Body of pancreas (tissue), 4 donors: ENCODE results near the gene RPTOR. TPM values are rescaled to one million over a fixed set of nuclear protein-coding genes. Genes with fewer than 3 reads are reported as not detected.

Source experiments
- ATAC-seq: fragments of 150-250 bp; one replicate; pipeline ENCODE4 v1.9.1; 2016
- DNase-seq, 4 donors: peaks; one replicate each; pipeline ENCODE4 v3.0.0-alpha.2; 2019
- H3K27ac ChIP-seq, 4 donors: fragments of 200-600 bp; sonication (generic); 1 replicate in 3 of 4; 2 replicates in 1 of 4; pipeline versions ENCODE4 v1.5.1 to v1.6.1; 2016 to 2019; ENCODE audit warnings: mild to moderate bottlenecking in 1 of 4, mixed read lengths in 1 of 4, moderate library complexity in 1 of 4
- H3K27me3 ChIP-seq, 2 donors: fragments of 200-600 bp; sonication (generic); one replicate each; pipeline ENCODE4 v1.6.0; 2016; ENCODE audit warnings: mild to moderate bottlenecking in 1 of 2
- H3K36me3 ChIP-seq, 2 donors: fragments of 200-600 bp; sonication (generic); replicated peaks in 1 of 2; 2 replicates each; pipeline ENCODE4 v1.5.1; 2016; ENCODE audit warnings: low read depth in 2 of 2; ENCODE audit not compliant: insufficient read depth in 1 of 2
- H3K4me1 ChIP-seq: fragments of 200-600 bp; sonication (generic); one replicate; pipeline ENCODE4 v1.6.0; 2016
- H3K4me3 ChIP-seq, 2 donors: fragments of 200-600 bp; sonication (generic); 1 replicate in 1 of 2; 2 replicates in 1 of 2; pipeline ENCODE4 v1.5.1; 2016 to 2019
- H3K9me3 ChIP-seq, 3 donors: fragments of 200-600 bp; sonication (generic); 1 replicate in 2 of 3; 2 replicates in 1 of 3; pipeline ENCODE4 v1.5.1; 2016
- POLR2A ChIP-seq, 3 donors: fragments of 450-650 bp; IDR thresholded peaks; one replicate each; pipeline ENCODE4 v1.6.1; 2016; ENCODE audit warnings: antibody characterized with exemption in 3 of 3, mild to moderate bottlenecking in 2 of 3
- WGBS, 2 donors: methylation state at CpG; one replicate each; pipeline ENCODE4 v1.1.5; 2017; 5-methylcytosine and 5-hydroxymethylcytosine counted together
- intact Hi-C: fragments of 100-400 bp; cut with DNase I; formaldehyde crosslinking; loops from one replicate; pipeline ENCODE4 v1.15.1; 2023
- total RNA-seq, 2 donors: library from RNA; depleted of rRNA; stranded (reverse); fragments of >200 nt; gene quantifications; one replicate each; pipeline ENCODE4 v1.1.0, GENCODE V29; 2016
- TF ChIP-seq, protein P1 (sequence below), 7 experiments: fragments of 450-650 bp in 4 of 7; fragments of 200-600 bp in 3 of 7; sonication (generic) in 3 of 7; IDR thresholded peaks; one replicate each; pipeline ENCODE4 v1.5.1; 2016 to 2019; ENCODE audit warnings: antibody characterized with exemption in 7 of 7

Gene RPTOR
- total RNA-seq, 2 donors from 2014 or later, result 22.3 to 34.3 TPM

DNA sequence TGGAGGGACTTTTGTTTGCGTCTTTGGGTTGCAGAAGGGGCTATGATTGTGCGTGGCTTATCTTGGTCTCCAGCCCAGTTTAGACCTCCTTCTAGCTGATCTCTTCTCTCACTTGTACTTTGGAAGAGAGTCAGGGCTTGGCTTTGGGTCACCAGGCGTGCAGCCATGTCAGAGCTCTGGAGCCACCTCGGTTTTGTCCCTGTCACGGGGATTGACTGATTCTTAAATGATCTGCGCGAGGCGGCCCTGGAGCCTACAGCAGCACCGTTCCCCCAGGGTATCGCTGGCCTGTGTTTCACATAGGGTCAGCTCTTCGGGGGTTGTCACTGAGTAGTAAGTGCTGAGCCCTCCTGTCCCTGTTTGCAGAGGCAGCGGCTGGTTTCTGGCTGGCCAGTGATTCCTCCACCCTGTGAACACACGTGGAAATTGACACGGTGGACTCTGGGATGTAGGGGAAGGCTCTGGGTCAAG, 237.2 kb downstream of the RPTOR start:
- TF ChIP-seq POLR2A (IDR thresholded peaks at IDR 0.05), result no peak
- TF ChIP-seq, protein P1, sequence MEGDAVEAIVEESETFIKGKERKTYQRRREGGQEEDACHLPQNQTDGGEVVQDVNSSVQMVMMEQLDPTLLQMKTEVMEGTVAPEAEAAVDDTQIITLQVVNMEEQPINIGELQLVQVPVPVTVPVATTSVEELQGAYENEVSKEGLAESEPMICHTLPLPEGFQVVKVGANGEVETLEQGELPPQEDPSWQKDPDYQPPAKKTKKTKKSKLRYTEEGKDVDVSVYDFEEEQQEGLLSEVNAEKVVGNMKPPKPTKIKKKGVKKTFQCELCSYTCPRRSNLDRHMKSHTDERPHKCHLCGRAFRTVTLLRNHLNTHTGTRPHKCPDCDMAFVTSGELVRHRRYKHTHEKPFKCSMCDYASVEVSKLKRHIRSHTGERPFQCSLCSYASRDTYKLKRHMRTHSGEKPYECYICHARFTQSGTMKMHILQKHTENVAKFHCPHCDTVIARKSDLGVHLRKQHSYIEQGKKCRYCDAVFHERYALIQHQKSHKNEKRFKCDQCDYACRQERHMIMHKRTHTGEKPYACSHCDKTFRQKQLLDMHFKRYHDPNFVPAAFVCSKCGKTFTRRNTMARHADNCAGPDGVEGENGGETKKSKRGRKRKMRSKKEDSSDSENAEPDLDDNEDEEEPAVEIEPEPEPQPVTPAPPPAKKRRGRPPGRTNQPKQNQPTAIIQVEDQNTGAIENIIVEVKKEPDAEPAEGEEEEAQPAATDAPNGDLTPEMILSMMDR (IDR thresholded peaks at IDR 0.05), result no peak
- WGBS, 2 donors, result 70 to 87% methylated on average over 11 to 14 of the region's 14 CpGs
- Histone ChIP-seq H3K4me3 (no peak overlapping the region), H3K4me1 (no peaks in the 10 kb centered on the region), H3K9me3 (no peaks in the 10 kb centered on the region), H3K27me3 (no peaks in the 10 kb centered on the region), H3K27ac (peak overlapping the region in 1 of 4 donors; percentile 15), H3K36me3 (no peaks in the 10 kb centered on the region)
- no peak for DNase-seq
- no peak for ATAC-seq
- intact Hi-C loops, result no loop called here

DNA sequence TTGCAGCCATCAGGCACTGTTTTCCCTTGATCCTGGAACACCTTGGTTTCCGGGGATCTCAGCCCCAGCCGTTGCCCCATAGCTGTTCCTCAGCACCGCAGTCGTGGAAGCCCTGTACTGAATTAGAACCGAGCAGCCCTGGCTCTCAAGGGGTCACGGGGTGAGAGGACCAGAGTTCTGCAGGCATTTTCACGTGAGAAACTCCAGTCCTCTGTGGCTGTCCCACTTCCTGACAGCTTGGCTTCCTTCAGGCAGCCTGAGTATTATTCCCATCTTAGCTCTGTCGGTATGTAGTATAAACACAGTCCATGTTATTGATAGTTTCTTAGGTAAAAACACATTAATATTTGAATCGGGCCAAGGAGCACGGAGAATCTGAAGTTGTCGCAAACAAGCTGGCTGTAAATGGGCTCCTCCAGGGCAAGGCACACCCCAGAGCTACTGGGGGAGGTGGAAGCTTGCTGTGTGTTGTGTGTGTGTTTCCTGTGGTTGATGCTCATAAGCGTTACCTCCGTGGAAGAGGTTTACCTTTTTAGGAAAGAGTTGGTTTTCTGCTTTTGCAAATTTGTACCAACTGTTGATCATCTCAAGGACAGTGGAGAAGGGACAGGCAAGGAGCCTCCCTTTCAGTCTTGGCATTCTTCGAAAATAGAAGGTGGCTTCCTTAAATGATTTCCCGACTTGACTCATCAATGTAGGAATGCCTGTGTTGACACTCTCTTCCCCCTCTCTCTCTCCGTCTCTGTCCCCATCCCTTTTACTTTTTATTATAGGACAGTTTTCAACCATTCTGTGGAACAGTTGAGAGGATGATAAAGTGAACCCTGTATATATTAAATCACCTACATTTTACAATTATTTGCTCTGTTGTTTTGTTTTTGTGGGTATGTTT, 238.1 kb downstream of the RPTOR start:
- Histone ChIP-seq H3K36me3 (no peaks in the 10 kb centered on the region), H3K4me3 (no peak overlapping the region), H3K27ac (no peak overlapping the region), H3K27me3 (no peaks in the 10 kb centered on the region), H3K4me1 (no peaks in the 10 kb centered on the region), H3K9me3 (no peaks in the 10 kb centered on the region)
- no peak for DNase-seq
- intact Hi-C loops, result no loop called here
- no peak for ATAC-seq
- 56 to 71% methylated on average over 16 of the region's 16 CpGs for WGBS, 2 donors
- TF ChIP-seq, protein P1 (IDR thresholded peaks at IDR 0.05), result no peak
- no peak for TF ChIP-seq POLR2A (IDR thresholded peaks at IDR 0.05)

DNA sequence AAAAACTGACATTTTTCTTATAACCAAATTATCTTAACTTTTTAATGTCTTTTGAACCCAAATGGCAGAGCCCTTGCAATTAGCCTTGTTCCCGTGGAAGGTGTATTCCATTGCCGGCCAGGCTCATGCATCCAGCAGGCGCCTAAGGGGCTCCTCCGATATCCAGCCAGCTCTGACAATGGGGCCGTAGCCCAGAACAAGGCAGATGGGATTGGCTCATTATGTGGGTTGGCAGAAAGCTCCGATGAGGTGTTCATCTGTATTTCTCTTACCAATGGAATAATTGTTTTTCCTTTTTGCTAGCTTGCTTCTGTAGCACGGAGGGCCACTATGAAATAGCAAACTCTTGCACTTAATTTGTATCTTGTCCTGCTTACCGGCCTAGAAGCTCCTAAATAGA, 238.8 kb downstream of the RPTOR start:
- intact Hi-C loops, result no loop called here
- Histone ChIP-seq H3K9me3 (no peaks in the 10 kb centered on the region), H3K4me1 (no peaks in the 10 kb centered on the region), H3K27ac (no peak overlapping the region), H3K4me3 (no peak overlapping the region), H3K36me3 (no peaks in the 10 kb centered on the region), H3K27me3 (no peaks in the 10 kb centered on the region)
- ATAC-seq (no peak), DNase-seq (no peak)
- TF ChIP-seq, protein P1 (IDR thresholded peaks at IDR 0.05), result no peak
- no peak for TF ChIP-seq POLR2A (IDR thresholded peaks at IDR 0.05)
- 92% methylated on average over 8 of the region's 8 CpGs for WGBS, 2 donors

DNA sequence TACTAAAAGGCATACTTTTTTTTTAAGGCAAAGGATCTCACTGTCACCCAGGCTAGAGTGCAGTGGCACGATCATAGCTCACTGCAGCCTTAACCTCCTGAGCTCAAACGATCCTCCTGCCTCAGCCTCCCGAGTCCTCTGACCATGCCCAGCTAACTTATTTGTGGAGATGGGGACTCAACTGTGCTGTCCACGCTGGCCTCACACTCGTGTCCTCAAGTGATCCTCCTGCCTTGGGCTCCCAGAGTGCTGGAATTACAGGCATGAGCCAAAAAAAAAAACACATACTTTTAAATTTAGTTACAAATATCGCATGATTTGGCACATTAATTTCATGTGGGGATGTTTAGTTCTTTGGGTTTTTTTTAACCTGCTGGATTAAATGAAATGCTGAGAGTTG, 239.3 kb downstream of the RPTOR start:
- H3K4me3 ChIP-seq, result no peak overlapping the region
- H3K9me3 ChIP-seq, result no peaks in the 10 kb centered on the region
- no peak overlapping the region for H3K27ac ChIP-seq
- H3K36me3 ChIP-seq, result no peaks in the 10 kb centered on the region
- no peak for ATAC-seq
- TF ChIP-seq, protein P1 (IDR thresholded peaks at IDR 0.05), result no peak
- no peak for TF ChIP-seq POLR2A (IDR thresholded peaks at IDR 0.05)
- WGBS, 2 donors, result 81 to 87% methylated on average over 6 of the region's 6 CpGs
- no peak for DNase-seq
- no peaks in the 10 kb centered on the region for H3K4me1 ChIP-seq
- intact Hi-C loops, result no loop called here
- no peaks in the 10 kb centered on the region for H3K27me3 ChIP-seq
